ENCODE measurements around the gene ROCK2.
"Not testable (repeated sequence)": the region's sequence is repeated elsewhere in the genome, so short reads cannot be mapped to it uniquely, and the experiment has no call there.

ROCK2 gene

DNA sequence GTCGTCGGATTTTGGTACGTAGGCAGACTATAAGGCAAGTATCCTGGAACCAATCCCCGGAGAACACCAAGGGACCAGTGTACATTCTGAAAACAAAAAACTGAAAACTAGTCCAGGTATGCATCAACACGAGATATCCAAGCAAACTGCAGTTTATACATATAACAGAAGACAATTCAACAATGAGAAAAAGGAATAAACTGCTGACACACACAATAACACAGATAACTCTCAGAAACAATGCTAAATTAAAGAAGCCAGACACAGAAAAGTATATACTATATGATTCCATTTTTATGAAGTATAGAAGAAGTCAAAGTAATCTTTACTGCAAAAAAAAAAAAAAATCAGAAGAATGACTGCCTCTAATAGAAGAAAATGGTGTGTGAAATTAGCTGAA is 5.9 kb downstream of the ROCK2 start:
- DNase-seq = no peak

DNA sequence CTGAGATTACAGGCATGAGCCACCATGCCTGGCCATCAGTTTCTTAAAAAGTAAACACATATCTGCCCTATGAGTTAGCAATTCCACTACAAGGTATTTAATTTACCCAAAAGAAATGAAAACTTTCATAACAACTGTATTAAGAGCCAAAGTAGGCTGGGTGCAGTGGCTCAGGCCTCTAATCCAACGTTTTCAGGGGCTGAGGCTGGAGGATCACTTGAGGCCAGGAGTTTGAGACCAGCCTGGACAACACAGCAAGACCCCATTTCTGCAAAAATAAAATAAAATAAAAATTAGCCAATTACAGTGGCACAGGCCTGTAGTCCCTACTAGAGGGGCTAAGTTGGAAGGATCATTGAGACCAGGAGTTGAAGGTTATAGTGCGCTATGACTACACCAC is 6.5 kb downstream of the ROCK2 start:
- no peak for DNase-seq

DNA sequence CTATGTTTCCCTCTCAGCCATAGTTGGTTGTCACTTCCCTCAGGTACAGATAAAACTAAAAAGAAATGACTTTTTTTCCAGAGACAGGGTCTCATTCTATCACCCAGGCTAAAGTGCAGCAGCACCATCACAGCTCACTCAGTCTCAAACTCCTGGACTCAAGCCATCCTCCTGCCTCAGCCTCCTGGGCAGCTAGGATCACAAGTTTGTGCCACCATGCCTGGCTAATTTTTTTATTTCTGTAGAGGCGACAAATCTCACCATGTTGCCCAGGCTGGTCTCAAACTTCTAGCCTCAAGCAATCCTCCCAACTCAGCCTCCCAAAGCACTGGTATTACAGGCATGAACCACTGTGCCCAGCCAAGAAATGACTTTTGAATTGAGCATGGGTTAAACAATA is 8.2 kb downstream of the ROCK2 start:
- no peak for DNase-seq

DNA sequence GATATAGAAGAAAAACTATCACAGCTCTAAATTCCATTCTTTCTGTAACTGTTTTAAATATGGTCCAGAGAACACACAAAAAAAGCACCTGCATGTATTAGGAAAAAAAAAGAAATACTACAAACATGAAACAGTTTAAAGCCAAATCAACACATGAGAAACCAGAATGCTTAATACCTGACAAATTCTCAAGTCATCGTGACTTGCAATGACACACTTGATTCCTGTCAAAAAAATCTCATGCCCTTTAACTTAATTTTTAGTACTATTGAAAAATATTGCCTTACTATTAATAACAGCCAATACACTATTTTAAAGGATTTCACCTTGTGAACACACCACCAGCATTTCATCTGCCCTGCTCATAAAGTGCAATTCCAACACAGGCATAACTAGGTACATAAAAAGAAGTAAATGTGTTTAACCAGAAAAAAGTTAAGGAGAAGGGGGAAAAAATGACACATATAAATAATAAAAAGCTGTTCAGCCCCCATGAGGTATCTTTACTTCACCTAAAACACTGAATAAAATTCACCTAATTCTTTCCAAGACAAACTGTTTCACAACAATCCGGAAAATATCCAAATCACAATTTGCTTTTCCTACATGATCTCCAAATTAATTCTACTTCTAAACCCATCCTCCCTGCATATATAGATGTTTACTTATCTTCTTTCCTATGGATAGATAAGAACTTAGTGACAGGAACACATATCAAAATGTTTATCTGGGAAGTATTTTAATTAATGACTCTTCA is 10.8 kb downstream of the ROCK2 start:
- DNase-seq = no peak

DNA sequence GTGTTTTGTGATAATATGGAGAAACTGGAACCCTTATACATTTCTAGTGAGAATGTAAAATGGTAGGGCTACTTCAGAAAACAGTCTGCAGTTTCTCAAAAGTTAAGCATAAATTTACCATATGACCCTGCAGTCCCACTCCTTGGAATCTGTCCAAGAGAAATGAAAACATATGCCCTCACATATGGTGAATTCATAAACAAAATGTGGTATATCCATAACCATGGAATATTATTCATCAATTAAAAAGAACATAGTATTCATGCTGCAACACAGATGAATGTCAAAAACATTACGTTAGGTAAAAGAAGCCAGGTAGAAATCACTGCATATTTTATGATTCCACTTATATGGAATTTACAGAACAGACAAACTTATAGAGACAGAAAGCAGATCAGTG is 11.8 kb downstream of the ROCK2 start:
- DNase-seq = no peak

DNA sequence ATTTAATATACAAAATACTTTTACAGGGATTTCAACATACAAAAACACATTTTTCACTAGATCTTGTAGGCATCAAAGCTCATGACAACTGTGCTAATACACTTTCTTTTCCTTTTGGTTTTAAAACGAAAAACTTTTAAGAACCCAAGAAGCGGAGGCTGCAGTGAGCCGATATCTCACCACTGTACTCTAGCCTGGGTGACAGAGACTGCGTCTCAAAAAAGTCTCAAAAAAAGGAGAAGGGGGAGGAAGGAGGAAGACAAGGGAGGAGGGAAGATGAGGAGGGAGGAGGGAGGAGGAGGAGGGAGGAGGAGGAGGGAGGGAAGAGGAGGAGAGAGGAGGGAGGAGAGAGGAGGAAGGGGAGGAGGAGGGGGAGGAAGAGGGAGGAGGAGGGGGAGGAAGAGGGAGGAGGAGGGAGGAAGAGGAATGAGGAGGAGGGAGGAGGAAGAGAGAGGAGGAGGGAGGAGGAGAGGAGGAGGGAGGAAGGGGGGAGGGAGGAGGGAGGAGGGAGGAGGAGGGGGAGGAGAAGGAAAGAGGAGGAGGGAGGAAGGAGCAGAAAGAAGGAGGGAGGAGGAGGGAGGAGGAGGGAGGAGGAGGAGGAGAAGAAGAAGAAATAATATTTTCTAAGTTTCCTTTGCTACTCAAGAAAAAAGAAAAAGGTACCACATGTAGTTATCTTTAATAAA is 13.8 kb downstream of the ROCK2 start:
- DNase-seq = no peak

DNA sequence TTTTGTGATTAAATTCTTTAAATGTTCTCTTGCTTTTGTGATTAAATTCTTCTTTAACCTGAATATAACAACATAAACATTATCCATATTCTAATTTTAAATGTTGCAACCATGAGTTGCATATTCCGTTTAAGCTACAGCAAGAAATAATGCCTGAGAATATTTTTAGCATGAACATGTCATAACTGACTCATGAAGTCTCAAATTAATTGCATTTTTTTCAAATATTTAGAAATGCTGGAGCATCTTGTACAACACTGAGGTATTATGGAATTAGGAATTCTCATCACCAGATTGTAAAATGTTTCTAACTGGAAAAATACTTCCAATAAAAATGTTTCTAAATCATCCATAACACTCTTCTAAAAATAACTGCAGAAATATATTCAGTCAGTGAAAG is 14.7 kb downstream of the ROCK2 start:
- DNase-seq = no peak

DNA sequence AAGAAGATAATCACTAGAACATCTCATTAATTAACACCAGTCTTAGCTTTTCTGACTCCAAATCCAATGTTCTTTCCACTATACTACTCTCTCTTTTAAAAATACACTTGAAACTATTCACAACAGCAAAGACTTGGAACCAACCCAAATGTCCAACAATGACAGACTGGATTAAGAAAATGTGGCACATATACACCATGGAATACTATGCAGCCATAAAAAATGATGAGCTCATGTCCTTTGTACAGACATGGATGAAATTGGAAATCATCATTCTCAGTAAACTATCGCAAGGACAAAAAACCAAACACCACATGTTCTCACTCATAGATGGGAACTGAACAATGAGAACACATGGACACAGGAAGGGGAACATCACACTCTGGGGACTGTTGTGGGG is 15.9 kb downstream of the ROCK2 start:
- not testable (repeated sequence) for DNase-seq

DNA sequence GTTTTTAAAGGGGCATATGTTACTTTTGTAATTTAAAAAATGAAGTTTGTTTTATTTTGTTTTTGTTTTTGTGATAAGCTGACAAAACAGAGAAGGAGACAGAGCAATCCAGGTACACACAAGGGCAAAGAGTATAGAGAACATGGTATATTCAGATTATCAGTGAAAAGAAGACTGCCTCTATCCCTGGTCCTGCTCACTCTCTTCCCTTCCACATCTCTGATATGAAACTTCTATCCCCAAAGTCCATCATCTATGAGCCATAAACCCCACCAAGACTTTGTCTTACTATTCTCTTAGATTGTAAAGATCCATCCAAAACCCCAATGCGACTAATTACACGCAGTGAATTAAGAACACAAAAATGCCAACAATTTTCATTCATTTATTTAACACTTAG is 16.6 kb downstream of the ROCK2 start:
- DNase-seq = no peak

DNA sequence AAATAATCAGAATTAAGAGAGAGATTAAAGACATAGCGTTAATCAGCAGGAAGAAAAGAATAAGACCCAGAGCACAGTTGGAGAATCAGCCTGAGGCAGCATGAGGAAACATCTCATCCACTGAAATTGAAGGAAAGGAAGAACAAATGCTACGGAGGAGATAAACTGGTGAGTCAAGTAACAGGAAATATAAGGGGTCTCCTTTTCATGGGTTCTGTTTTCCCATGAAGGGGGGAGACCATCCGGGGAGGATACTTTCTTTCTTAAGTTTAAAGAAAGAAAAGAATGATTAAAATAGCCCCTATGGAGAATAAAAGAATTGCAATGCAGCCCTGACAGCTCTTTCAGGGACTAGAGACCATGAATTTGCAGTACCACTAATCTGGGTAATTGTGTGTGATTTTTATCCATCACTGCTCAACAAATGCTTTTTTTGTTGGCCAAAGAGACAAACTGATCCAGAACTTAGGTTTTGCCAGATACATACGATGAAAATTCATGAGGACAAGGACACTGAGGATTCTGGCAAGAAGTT is 17.7 kb downstream of the ROCK2 start:
- DNase-seq = no peak

DNA sequence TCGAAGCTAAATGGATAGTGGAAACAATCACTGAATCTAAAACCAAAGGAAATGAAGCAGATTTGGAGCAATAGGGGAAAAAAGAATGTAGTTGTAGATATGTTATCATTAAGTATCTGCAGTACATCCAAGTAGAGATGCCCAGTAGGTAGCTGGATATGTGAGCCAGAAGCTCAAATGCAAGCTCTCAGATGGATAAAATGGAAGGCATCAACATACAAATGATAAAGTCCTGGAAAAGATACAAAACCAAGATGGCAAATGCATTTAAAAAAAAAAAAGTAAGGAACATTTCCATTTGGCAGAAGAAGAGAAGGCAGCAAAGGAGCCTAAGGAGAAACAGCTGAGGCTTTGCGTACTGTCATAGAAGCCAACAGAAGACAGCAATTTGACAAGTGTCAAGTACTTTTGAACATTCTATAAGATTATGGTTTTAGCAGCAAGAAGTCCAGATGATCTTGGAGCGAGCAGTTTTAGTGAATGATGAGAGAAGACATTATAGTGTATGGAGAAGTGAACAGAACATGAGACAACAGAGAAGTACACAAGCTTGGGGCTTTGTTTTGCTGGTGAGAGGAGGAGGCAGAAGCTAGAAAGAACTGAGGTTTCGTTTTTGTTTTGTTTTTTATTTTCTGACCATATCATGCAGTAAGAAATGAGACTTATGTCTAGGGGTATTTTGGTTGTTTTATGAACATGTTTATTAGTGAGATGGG is 18.3 kb downstream of the ROCK2 start:
- no peak for DNase-seq

DNA sequence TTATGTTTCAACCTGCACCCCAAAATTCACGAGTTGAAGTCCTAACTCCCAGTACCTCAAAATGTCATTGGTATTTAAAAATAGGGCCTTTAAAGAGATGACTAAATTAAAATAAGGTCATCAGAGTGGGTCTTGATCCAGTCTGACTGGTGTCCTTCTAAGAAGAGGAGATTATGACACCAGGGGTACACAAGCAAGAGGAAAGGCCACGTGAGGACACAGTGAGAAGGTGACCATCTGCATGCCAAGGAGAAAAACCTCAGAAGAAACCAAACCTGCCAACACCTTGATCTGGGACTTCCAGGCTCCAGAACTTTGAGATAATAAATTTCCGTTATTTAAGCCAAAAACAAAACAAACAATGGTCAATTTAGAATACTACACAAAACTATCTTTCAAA is 22.6 kb downstream of the ROCK2 start:
- no peak for DNase-seq

DNA sequence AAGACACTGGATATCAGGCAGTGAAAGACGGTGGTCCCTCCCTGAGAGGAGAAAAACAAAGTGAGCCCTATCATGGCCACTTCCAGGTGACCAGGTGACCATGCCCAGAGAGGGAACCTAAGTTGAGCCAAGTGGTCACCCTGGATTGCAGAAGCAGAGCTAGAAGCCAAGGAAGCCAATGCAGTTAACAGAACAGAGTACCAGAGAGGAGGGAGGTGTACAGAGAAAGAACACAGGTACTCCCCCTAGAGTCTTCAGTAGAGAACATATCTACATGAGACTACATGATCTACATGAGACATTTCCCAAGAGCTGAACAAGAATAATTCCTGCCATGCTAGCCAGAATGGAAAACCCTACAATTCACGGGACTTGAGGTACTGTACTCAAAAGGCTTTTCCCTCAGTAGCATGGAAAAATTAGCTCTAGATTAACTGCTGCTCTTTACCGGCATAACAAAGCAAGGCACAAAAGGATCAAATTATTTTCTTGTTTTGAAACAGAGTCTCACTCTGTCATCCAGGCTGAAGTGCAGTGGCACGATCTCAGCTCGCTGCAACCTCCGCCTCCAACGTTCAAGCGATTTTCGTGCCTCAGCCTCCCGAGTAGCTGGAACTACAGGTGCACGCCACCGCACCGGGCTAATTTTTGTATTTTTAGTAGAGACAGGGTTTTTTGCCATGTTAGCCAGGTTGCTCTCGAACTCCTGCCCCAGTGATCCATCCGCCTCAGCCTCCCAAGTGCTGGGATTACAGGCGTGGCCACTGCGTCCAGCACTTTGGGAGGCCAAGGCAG is 23.5 kb downstream of the ROCK2 start:
- DNase-seq = no peak

DNA sequence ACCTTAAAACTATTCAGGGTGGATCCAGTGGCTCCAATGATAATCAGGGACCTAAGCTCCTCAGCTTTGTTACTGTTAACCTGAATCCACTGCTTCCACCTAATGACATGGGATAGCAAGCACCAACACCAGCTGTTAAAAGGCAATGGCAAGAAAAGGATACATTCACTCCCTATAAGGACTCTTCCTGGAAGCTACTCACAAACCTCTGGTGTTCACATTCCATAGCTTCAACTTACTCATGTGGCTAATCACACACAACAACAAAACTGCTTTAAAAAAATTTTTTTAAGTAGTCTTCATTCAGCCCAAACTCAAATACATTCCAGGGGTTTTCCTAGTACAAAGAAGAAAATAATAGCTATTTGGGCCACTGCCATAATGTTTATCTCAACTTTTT is 24.5 kb downstream of the ROCK2 start:
- no peak for DNase-seq

DNA sequence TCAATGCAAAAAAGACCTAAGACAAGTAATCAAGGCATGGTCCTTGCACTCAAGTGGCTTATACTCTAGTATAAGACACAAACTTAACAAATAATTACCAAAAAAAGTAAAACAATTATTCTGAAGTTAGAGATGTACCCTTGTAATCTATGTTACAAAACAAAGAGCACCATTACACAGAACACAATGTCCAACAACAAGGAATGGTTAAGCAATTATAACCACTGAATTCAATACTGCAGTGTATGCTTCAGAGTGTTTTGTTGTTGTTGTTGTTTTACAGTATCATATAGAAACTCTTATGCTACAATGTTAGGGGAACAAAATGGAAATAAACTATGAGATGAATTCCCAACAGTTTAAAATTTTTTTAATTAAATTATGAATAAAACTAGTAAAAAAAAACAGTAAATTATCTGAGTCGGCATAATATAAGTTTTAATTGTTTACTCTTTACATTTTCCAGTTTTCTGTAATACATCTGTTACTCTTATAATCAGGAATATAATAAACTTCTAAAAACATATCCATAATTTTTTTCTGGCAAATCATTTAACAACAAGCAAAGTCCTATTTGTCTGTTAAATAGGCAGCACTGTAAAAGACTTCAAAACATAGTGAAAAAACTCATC is 29.2 kb downstream of the ROCK2 start:
- no peak for DNase-seq

DNA sequence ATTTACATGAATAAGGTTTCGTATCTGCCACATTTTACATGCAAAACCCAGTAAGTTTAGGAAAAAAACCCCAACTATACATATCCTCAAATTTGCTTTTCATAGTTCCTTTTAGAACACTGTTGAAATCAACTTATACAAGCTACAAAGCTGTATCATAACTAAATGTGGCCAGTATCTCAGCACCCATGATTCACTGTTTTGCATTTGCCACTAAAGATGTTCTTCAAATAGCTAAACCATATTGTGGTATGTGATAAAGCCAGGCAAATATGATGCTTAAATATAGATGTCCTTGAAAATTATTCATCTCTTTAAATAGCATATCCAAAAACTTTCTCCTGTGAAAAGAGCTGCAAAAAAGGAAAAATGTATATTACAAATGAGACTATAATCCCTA is 29.9 kb downstream of the ROCK2 start:
- no peak for DNase-seq

DNA sequence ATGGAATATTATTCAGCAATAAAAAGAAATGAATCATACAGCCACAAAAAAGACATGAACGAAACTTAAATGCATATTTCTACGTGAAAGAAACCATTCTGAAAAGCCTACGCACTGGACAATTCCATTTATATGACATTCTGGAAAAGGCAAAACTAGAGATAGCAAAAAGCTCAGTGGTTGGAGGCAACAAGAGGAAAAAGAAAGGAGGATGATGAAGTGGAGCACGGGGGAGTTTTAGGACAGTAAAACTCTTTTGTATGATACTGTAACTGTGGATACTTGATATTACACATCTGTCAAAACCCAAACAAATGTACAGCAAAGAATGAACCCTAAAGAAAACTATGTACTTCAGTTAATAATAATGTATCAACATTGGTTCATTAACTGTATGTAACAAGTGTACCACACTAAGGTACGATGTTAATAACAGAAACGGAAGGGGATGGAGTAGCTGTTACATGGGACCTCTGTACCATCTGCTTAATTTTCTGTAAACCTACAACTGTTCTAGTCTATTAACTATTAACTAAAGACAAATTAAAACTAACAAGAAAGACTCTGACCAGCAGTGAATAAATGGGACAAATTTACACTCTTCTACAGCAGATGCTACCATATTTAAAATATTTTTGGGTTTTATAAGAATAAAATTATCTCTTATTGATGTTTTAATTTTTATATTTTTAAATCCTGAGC is 31.5 kb downstream of the ROCK2 start:
- no peak for DNase-seq

DNA sequence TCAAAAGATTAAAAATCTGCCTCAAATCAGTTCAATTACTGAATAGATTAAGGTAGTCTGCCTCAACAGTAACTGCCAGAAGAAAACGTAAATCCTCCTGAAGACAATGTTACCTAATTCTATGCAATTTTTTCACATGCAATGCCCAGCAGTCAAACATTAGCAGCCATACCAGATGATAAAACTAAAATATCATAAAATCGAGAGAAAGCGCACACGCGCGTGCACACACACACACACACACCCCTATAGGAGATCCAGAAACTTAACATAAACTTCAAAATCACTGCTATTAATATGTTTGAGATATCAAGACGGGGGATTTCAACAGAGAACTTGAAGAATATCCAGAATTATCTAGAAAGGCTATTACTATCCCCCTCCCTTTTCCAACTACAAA is 32.9 kb downstream of the ROCK2 start:
- DNase-seq = no peak

DNA sequence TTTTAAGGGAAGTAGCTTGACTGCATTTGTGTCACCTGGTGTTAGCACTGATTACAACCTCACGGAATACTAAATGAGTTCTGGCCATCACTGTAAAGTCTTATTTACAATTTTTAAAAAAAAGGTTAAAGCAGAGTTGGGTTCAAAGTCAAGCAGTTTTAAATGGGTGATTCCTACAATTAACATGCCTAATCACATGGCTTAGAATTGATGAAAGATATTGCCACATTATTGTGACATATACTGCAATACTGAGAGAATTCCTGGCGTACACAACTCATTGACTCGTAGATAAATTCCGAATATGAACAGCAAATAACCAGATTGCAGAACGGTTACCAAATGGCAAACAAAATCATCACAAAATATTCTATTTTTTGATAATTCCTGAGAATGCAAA is 34.2 kb downstream of the ROCK2 start:
- DNase-seq = no peak

DNA sequence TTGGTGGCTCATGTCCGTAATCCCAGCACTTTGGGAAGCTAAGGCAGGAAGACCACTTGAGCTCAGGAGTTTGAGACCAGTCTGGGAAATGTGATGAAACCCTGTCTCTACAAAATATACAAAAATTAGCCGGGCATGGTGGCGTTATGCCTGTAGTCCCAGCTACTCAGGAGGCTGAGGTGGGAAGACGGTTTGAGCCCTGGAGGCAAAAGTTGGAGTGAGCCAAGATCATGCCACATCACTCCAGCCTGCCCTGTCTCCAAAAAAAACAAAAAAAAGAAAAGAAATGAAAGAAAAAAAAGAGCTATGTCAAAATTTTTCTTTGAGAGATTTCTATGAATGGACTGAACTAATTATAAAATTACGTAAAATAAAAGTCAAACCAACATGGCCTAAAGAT is 34.7 kb downstream of the ROCK2 start:
- DNase-seq = no peak

DNA sequence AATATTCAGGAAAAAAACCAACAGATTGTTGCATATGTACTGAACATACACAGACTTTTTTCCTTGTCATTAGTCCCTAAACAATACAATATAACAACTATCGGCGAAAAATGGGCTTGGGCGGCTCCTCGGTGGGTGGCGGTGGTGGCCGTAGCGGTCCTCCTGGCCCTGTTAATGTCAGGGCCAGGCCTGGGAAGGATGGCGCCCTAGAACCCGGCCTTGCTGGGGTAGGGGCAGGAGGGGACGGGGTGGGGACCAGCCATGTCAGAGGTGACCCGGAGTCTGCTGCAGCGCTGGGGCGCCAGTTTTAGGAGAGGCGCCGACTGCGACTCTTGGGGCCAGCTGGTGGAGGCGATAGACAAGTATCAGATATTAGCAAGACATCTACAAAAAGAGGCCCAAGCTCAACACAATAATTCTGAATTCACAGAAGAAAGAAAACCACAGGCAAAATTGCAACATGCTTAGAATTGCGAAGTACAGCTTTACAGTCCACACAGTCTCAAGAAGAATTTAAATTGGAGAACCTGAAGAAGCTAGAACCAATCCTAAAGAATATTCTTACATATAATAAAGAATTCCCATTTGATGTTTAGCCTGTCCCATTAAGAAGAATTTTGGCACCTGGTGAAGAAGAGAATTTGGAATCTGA is 36.5 kb downstream of the ROCK2 start:
- DNase-seq = no peak

Measured in NCI-H2081 (cell line).